Activated T-helper 9 cell treated with anti-CD3 and anti-CD28 coated beads, Interleukin-2, amount 50 U/mL, for 16 hours (primary cell): ENCODE measurements around the gene NEDD4L.

Experiments
- DNase-seq: peaks from one replicate; pipeline ENCODE4 v3.0.0-alpha.2; 2020; ENCODE audit warnings: low read depth

Gene NEDD4L

GRCh38 chr18:58291131-58291530 lies 247.1 kb downstream of the NEDD4L start:
- no peak for DNase-seq

- no peak for DNase-seq
Observed at GRCh38 chr18:58292638-58293037, 248.6 kb downstream of the NEDD4L start.

- DNase-seq, result no peak
Observed at GRCh38 chr18:58297198-58297597, 253.2 kb downstream of the NEDD4L start.

GRCh38 chr18:58298251-58299134 lies 254.5 kb downstream of the NEDD4L start:
- DNase-seq, result no peak

GRCh38 chr18:58299135-58299473 lies 255.1 kb downstream of the NEDD4L start:
- DNase-seq, result no peak

GRCh38 chr18:58299936-58300335 lies 255.9 kb downstream of the NEDD4L start:
- DNase-seq, result no peak

GRCh38 chr18:58300867-58301266 lies 256.8 kb downstream of the NEDD4L start:
- no peak for DNase-seq

- no peak for DNase-seq
Observed at GRCh38 chr18:58302811-58303210, 258.8 kb downstream of the NEDD4L start.

GRCh38 chr18:58303363-58303762 lies 259.3 kb downstream of the NEDD4L start:
- no peak for DNase-seq

GRCh38 chr18:58305792-58306191 lies 261.8 kb downstream of the NEDD4L start:
- no peak for DNase-seq

- no peak for DNase-seq
Observed at GRCh38 chr18:58307441-58307840, 263.4 kb downstream of the NEDD4L start.

GRCh38 chr18:58308463-58308862 lies 264.4 kb downstream of the NEDD4L start:
- DNase-seq, result no peak

GRCh38 chr18:58309099-58309498 lies 265.1 kb downstream of the NEDD4L start:
- DNase-seq, result no peak

GRCh38 chr18:58309610-58310239 lies 265.7 kb downstream of the NEDD4L start:
- DNase-seq, result no peak

- no peak for DNase-seq
Observed at GRCh38 chr18:58310517-58310916, 266.5 kb downstream of the NEDD4L start.

GRCh38 chr18:58311390-58311789 lies 267.4 kb downstream of the NEDD4L start:
- DNase-seq, result no peak

- no peak for DNase-seq
Observed at GRCh38 chr18:58313491-58314032, 269.5 kb downstream of the NEDD4L start.

- DNase-seq, result no peak
Observed at GRCh38 chr18:58314284-58314683, 270.3 kb downstream of the NEDD4L start.

- no peak for DNase-seq
Observed at GRCh38 chr18:58315041-58315440, 271.0 kb downstream of the NEDD4L start.

GRCh38 chr18:58315739-58316215 lies 271.8 kb downstream of the NEDD4L start:
- DNase-seq, result no peak

GRCh38 chr18:58316396-58317342 lies 272.6 kb downstream of the NEDD4L start:
- DNase-seq, result no peak

GRCh38 chr18:58319719-58320118 lies 275.7 kb downstream of the NEDD4L start:
- no peak for DNase-seq
